K562 (cell line): ENCODE measurements around the gene XPNPEP3. TPM values are rescaled to one million over a fixed set of nuclear protein-coding genes. Genes with fewer than 3 reads are reported as not detected.

ENCODE experiments used
- BCLAF1 ChIP-seq, 2 experiments: fragments of 450-650 bp in 1 of 2; IDR thresholded peaks; 2 replicates each; pipeline ENCODE4 v1.6.1; 2011 to 2017; ENCODE audit warnings: low read depth in 2 of 2, antibody characterized with exemption in 1 of 2, borderline replicate concordance in 1 of 2, low read length in 1 of 2, mild to moderate bottlenecking in 1 of 2, mixed read lengths in 1 of 2; ENCODE audit not compliant: control insufficient read depth in 1 of 2
- ETV1 ChIP-seq: fragments of 450-650 bp; conservative IDR thresholded peaks from 2 replicates; pipeline ENCODE4 v1.6.1; 2016; ENCODE audit warnings: missing genetic modification characterization, control low read depth, low read depth, missing compliant biosample characterization
- GATAD2A ChIP-seq: fragments of 450-650 bp; IDR thresholded peaks from 2 replicates; pipeline ENCODE4 v1.6.1; 2017
- GTF2A2 ChIP-seq: IDR thresholded peaks from 2 replicates; pipeline ENCODE4 v1.6.1; 2016; ENCODE audit warnings: mild to moderate bottlenecking, missing genetic modification characterization, missing compliant biosample characterization
- ILK ChIP-seq: fragments of 450-650 bp; IDR thresholded peaks from 2 replicates; pipeline ENCODE4 v1.6.1; 2016; ENCODE audit warnings: missing genetic modification characterization, low read depth, mild to moderate bottlenecking, missing compliant biosample characterization, moderate library complexity, borderline replicate concordance
- NEUROD1 ChIP-seq: fragments of 150-350 bp; IDR thresholded peaks from 2 replicates; pipeline ENCODE4 v1.6.1; 2014; ENCODE audit warnings: borderline replicate concordance, low read length, low read depth; ENCODE audit not compliant: partially characterized antibody
- PPARD ChIP-seq: fragments of 250-450 bp; sonication (Bioruptor Pico); IDR thresholded peaks from 2 replicates; pipeline ENCODE4 v1.8.0; 2022; ENCODE audit warnings: inconsistent platforms, mild to moderate bottlenecking, moderate library complexity
- SIX5 ChIP-seq, 2 experiments: IDR thresholded peaks; 2 replicates each; pipeline ENCODE4 v1.6.1; 2011; ENCODE audit warnings: low read length in 2 of 2, borderline replicate concordance in 1 of 2, low read depth in 1 of 2, mild to moderate bottlenecking in 1 of 2, moderate library complexity in 1 of 2; ENCODE audit not compliant: insufficient read depth in 1 of 2
- SMARCE1 ChIP-seq: fragments of 450-650 bp; IDR thresholded peaks from 2 replicates; pipeline ENCODE4 v1.7.1; 2016; ENCODE audit warnings: mild to moderate bottlenecking
- SNRNP70 ChIP-seq: fragments of 200-400 bp; formaldehyde crosslinking; optimal IDR thresholded peaks from 2 replicates; pipeline ENCODE3; 2017; ENCODE audit warnings: low read depth, low read length
- STAT6 ChIP-seq: sonication (generic); formaldehyde crosslinking; IDR thresholded peaks from 2 replicates; pipeline ENCODE4 v1.8.1; 2023; ENCODE audit warnings: mild to moderate bottlenecking, missing genetic modification reagents
- ZNF175 ChIP-seq: fragments of 200-800 bp; sonication (Bioruptor generic); IDR thresholded peaks from 2 replicates; pipeline ENCODE4 v1.6.1; 2016; ENCODE audit warnings: low read depth, mild to moderate bottlenecking, missing genetic modification characterization, missing compliant biosample characterization
- ZNF436 ChIP-seq: fragments of 250-450, 450-650 bp; sonication (Bioruptor Pico); formaldehyde crosslinking; IDR thresholded peaks from 2 replicates; pipeline ENCODE4 v1.7.0; 2020; ENCODE audit warnings: mild to moderate bottlenecking
- ZNF764 ChIP-seq: fragments of 250-450 bp; sonication (Bioruptor Pico); IDR thresholded peaks from 2 replicates; pipeline ENCODE4 v1.4.0; 2020; ENCODE audit warnings: low read depth, mild to moderate bottlenecking, moderate library complexity
- polyA plus RNA-seq, 8 experiments: library from polyadenylated mRNA; depleted of rRNA in 4 of 8; stranded (reverse) in 5 of 8; unstranded in 3 of 8; fragments of >200 nt; fragmentation: Nextera tagmentation in 2 of 8; fragmentation: Illumina TruSeq in 1 of 8; extraction: Ambion mirVana in 2 of 8; extraction: Trizol in 1 of 8; gene quantifications; 2 replicates each; pipeline versions ENCODE4 v1.2.1 to v1.2.3, GENCODE V29; 2011 to 2014; ENCODE audit warnings: inconsistent platforms in 1 of 8, missing spikeins in 1 of 8
- total RNA-seq, 7 experiments: library from RNA; depleted of rRNA in 6 of 7; stranded (reverse); fragments of >200 nt in 6 of 7; fragmentation: Illumina TruSeq in 2 of 7; extraction: Trizol in 2 of 7; gene quantifications; 2 replicates each; pipeline versions ENCODE4 v1.2.1 to v1.2.3, GENCODE V29; 2011 to 2021; ENCODE audit warnings: low replicate concordance in 1 of 7
- TF ChIP-seq, protein P1 (sequence below), 2 experiments: fragments of 200-800 bp in 1 of 2; sonication (Bioruptor generic) in 1 of 2; sonication (generic) in 1 of 2; formaldehyde crosslinking in 1 of 2; IDR thresholded peaks in 1 of 2; conservative IDR thresholded peaks in 1 of 2; 2 replicates each; pipeline versions ENCODE4 v1.5.0 to v1.6.1; 2016 to 2020; ENCODE audit warnings: missing compliant biosample characterization in 1 of 2, missing genetic modification characterization in 1 of 2, missing genetic modification reagents in 1 of 2
- TF ChIP-seq, protein P2 (sequence below): sonication (generic); formaldehyde crosslinking; IDR thresholded peaks from 2 replicates; pipeline ENCODE4 v1.8.0; 2022; ENCODE audit warnings: mild to moderate bottlenecking, missing genetic modification reagents

Gene XPNPEP3
- total and polyA plus RNA-seq, 9 of the 15 experiments (the other 6 are each of a cell fraction or from before 2014, with no cell fraction given) = 9.1 to 22.6 (median 15.6) TPM

DNA sequence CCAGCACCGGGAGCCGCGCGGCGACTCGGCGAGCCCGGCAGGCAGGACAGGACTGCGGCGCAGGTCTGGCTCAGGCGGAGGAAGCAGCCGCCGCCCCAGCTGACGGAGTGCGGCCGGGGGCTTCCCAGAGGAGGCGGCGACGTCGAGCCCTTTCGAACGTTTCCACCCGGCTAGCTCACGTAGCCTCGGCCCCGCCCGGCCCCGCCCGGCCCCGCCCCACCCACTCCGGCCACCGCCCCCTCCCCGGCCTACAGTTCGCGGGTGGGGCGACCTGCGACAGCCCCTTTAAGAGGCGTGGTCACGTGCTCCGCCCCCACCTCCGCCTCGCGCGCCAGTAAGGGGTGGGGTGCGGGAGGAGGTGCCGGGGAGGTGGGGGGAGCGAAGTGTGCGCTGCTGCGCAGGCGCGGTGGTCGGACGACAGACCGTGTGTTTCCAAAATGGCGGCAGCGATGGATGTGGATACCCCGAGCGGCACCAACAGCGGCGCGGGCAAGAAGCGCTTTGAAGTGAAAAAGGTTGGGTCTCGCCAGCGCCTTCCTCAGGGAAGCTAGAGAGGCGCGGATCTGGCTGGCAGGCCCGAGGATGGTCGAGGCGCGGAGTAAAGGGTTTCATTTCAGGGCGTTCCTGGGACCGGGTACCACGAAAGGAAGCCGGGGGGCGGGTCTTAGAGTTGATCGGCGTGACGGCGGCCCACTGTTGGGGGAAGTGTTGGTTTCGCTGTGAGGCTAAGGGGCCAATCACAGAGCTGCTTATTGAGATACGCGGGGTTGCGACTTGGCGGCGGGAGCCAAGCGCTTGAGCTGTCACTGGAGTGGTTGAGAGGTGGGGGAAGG lies 94.2 kb downstream of the XPNPEP3 start, which contains the start of gene RBX1 (continued):
- TF ChIP-seq ZNF436 (CRISPR knock-in tag) (peak; percentile 52; the same call in 1 of the 2 replicates), SIX5 (IDR thresholded peaks at IDR 0.05; ENCODE audit: borderline replicate concordance in 1 of 2, insufficient read depth in 1 of 2, low read depth in 1 of 2, low read length in 2 of 2) (0 out of 4 replicates have a peak, but pooled peaks of 1 of the 2 experiments have one; percentile 6), ZNF175 (CRISPR knock-in tag) (no peak), NEUROD1 (peak; percentile 78), SMARCE1 (no peak), ZNF764 (CRISPR knock-in tag) (no peak), GTF2A2 (tag) (no peak), ILK (no peak), PPARD (no peak), GATAD2A (no peak), STAT6 (CRISPR knock-in tag) (no peak), ETV1 (tag) (no peak), SNRNP70 (no peak), BCLAF1 (IDR thresholded peaks at IDR 0.05; ENCODE audit: borderline replicate concordance in 1 of 2, control insufficient read depth in 1 of 2, low read depth in 2 of 2, low read length in 1 of 2) (no peak)
- TF ChIP-seq, protein P1, sequence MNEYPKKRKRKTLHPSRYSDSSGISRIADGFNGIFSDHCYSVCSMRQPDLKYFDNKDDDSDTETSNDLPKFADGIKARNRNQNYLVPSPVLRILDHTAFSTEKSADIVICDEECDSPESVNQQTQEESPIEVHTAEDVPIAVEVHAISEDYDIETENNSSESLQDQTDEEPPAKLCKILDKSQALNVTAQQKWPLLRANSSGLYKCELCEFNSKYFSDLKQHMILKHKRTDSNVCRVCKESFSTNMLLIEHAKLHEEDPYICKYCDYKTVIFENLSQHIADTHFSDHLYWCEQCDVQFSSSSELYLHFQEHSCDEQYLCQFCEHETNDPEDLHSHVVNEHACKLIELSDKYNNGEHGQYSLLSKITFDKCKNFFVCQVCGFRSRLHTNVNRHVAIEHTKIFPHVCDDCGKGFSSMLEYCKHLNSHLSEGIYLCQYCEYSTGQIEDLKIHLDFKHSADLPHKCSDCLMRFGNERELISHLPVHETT (CRISPR knock-in tag; conservative IDR thresholded peaks at IDR 0.05 in 1 of 2, IDR thresholded peaks at IDR 0.05 in 1 of 2) = peak in 1 of 2 experiments; percentile 62; a peak in 2 of 4 replicates
- TF ChIP-seq, protein P2, sequence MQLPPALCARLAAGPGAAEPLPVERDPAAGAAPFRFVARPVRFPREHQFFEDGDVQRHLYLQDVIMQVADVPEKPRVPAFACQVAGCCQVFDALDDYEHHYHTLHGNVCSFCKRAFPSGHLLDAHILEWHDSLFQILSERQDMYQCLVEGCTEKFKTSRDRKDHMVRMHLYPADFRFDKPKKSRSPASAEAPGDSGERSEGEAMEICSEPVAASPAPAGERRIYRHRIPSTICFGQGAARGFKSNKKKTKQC (CRISPR knock-in tag) = no peak; the same call in 1 of the 2 replicates
